ENCODE measurements around the gene ZSWIM7.

Gene ZSWIM7

GRCh38 chr17:15999141-15999973, at the start of gene ZSWIM7, which contains the start of gene TTC19:
Gene ZSWIM7 (minus strand): TSS chr17:15999704. CDS start chr17:15999594, 110 bp downstream.
Gene TTC19 (plus strand): TSS chr17:15999824. CDS start chr17:15999849, 25 bp downstream.
- DNase-seq (ENCODE audit: low read depth, low spot score), result peak; percentile 98

- DNase-seq (ENCODE audit: low read depth, low spot score), result no peak
Measured at GRCh38 chr17:16048811-16049449, 49.4 kb upstream of the ZSWIM7 start.

GRCh38 chr17:16046966-16047365, 47.5 kb upstream of the ZSWIM7 start:
- no peak for DNase-seq (ENCODE audit: low read depth, low spot score)

GRCh38 chr17:16044487-16044886, 45.0 kb upstream of the ZSWIM7 start:
- peak; percentile 22 for DNase-seq (ENCODE audit: low read depth, low spot score)

GRCh38 chr17:16040710-16041251, 41.3 kb upstream of the ZSWIM7 start:
- no peak for DNase-seq (ENCODE audit: low read depth, low spot score)

- no peak for DNase-seq (ENCODE audit: low read depth, low spot score)
Measured at GRCh38 chr17:16037636-16038035, 38.1 kb upstream of the ZSWIM7 start.

GRCh38 chr17:16036261-16036660, 36.8 kb upstream of the ZSWIM7 start:
- no peak for DNase-seq (ENCODE audit: low read depth, low spot score)

GRCh38 chr17:16033729-16034349, 34.3 kb upstream of the ZSWIM7 start:
- no peak for DNase-seq (ENCODE audit: low read depth, low spot score)

- no peak for DNase-seq (ENCODE audit: low read depth, low spot score)
Measured at GRCh38 chr17:16027708-16028584, 28.4 kb upstream of the ZSWIM7 start.

GRCh38 chr17:16026895-16027294, 27.4 kb upstream of the ZSWIM7 start:
- DNase-seq (ENCODE audit: low read depth, low spot score), result no peak

GRCh38 chr17:16025202-16025601, 25.7 kb upstream of the ZSWIM7 start:
- no peak for DNase-seq (ENCODE audit: low read depth, low spot score)

GRCh38 chr17:16023881-16024280, 24.4 kb upstream of the ZSWIM7 start:
- DNase-seq (ENCODE audit: low read depth, low spot score), result no peak

- DNase-seq (ENCODE audit: low read depth, low spot score), result no peak
Measured at GRCh38 chr17:16019347-16019746, 19.8 kb upstream of the ZSWIM7 start.

- DNase-seq (ENCODE audit: low read depth, low spot score), result no peak
Measured at GRCh38 chr17:16013943-16014407, 14.5 kb upstream of the ZSWIM7 start.

- no peak for DNase-seq (ENCODE audit: low read depth, low spot score)
Measured at GRCh38 chr17:16007439-16007838, 7.9 kb upstream of the ZSWIM7 start.

GRCh38 chr17:16005636-16006035, 6.1 kb upstream of the ZSWIM7 start:
- DNase-seq (ENCODE audit: low read depth, low spot score), result no peak

GRCh38 chr17:16003841-16004240, 4.3 kb upstream of the ZSWIM7 start:
- DNase-seq (ENCODE audit: low read depth, low spot score), result no peak

GRCh38 chr17:16002708-16003260, 3.3 kb upstream of the ZSWIM7 start:
- DNase-seq (ENCODE audit: low read depth, low spot score), result no peak

GRCh38 chr17:16001226-16001897, 1.9 kb upstream of the ZSWIM7 start:
- no peak for DNase-seq (ENCODE audit: low read depth, low spot score)

Measured in ELF-1 (cell line).